ENCODE data around the gene CCDC167. TPM values are rescaled to one million over a fixed set of nuclear protein-coding genes. Genes with fewer than 3 reads are reported as not detected.

Gene CCDC167
- total and polyA plus RNA-seq, 2 of the 8 experiments (the other 6 are each of a cell fraction or from before 2014, with no cell fraction given), result 11.0 to 26.5 TPM

GRCh38 chr6:37540390-37540789, 40.7 kb upstream of the CCDC167 start (continued):
- no peak for TF ChIP-seq CHD7 (IDR thresholded peaks at IDR 0.05; ENCODE audit: insufficient replicate concordance, low read length)
